HG03103 (cell line): Measurements from ENCODE around the gene AMN1.
"Not testable (repeated sequence)": the region's sequence is repeated elsewhere in the genome, so short reads cannot be mapped to it uniquely, and the experiment has no call there.

Experiments
- ATAC-seq: cut with Tn5 transposase; IDR thresholded peaks from one replicate; pipeline ENCODE4 v1.9.1; 2021; ENCODE audit warnings: low read depth; ENCODE audit not compliant: unreplicated experiment

AMN1 gene

GRCh38 chr12:31733549-31734432 is 5.0 kb upstream of the AMN1 start:
- ATAC-seq: not testable (repeated sequence)

GRCh38 chr12:31732926-31733548 is 4.2 kb upstream of the AMN1 start:
- no peak for ATAC-seq

DNA sequence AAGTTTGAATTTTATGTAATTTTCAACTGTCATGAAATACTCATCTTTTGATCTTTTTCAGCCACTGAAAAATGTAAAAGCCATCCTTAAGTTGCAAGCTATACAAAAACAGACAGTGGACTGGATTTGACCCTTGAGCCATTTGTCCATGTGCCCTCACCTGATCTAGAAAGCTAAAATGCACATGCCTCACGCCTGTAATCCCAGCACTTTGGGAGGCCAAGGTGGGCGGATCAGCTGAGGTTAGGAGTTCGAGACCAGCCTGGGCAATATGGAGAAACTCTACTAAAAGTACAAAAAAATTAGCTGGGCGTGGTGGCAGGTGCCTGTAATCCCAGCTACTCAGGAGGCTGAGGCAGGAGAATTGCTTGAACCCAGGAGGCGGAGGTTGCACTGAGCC is 2.4 kb upstream of the AMN1 start:
- not testable (repeated sequence) for ATAC-seq

DNA sequence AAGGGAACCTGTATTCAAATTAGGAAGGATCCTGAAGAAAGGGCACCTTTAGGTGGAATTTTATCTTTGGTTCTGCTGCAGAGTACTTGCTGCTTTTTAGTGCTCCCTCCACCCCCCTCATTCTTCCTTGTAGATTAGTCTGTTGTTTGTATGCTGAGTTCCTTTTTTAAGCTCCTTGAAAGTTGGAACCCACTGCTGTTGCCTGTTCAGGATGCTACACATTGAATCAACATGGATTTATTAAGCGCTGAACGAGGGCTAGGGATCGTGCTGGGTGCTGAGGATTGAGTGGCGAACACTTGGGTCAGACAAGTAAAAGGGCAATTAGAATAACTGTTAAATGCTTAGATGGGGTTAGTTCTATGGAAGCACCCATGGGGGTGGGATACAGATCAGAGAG is 884 bp upstream of the AMN1 start:
- ATAC-seq: no peak

GRCh38 chr12:31728289-31728916 is 418 bp downstream of the AMN1 start:
- peak; percentile 4 for ATAC-seq

DNA sequence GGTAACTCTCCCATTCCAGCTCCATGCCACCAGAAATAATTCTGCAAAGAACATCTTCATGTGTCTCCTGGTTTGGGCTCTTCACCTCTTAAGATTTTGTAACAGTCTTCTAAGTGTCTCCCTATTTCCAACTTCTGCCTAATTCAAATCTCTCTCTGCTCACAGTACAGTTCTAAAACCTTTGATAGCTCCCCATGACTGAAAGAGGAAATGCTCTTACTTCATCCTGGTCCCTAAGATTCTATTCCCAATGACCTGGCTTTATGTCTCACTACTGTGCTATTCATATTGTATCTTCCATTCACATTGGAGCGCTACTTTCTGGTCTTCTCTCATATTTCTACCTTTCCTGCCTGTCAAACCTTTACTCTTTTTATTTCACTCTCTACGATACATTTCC is 1.6 kb downstream of the AMN1 start:
- ATAC-seq: no peak

GRCh38 chr12:31726575-31726974 is 2.2 kb downstream of the AMN1 start:
- no peak for ATAC-seq

GRCh38 chr12:31724557-31724956 is 4.3 kb downstream of the AMN1 start:
- no peak for ATAC-seq

- ATAC-seq: no peak
These were observed 6.2 kb downstream of the AMN1 start for GRCh38 chr12:31722580-31722979.

- ATAC-seq: not testable (repeated sequence)
These were observed 10.2 kb downstream of the AMN1 start for GRCh38 chr12:31718542-31719198.

- not testable (repeated sequence) for ATAC-seq
These were observed 11.8 kb downstream of the AMN1 start for GRCh38 chr12:31716998-31717397.

DNA sequence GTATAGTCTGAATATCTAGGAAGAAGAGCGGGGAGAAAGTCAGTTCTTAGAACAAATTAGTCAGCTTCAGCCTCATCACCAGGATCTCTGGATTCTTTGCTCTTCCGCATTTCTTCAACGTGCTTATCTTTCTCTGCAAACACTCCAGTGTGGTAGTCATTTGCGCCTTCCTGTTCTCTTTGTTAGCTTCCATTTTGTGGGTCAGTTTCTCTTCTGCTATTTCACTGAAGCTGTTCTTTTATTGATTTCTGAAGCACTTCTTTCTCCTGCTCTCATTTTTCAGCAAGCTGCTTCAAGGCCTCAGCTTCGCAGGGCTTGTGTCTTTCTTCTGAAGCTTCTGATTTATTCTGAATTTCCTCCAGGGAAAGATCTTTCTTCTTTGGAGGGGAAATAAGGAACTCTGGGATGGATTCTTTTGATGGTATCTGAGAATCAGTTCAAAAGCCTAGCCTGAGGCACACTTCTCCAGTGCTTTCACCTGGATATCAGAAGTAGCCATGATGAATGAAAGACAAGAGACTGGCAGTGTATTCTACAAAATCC is 13.5 kb downstream of the AMN1 start:
- peak; percentile 85 for ATAC-seq

DNA sequence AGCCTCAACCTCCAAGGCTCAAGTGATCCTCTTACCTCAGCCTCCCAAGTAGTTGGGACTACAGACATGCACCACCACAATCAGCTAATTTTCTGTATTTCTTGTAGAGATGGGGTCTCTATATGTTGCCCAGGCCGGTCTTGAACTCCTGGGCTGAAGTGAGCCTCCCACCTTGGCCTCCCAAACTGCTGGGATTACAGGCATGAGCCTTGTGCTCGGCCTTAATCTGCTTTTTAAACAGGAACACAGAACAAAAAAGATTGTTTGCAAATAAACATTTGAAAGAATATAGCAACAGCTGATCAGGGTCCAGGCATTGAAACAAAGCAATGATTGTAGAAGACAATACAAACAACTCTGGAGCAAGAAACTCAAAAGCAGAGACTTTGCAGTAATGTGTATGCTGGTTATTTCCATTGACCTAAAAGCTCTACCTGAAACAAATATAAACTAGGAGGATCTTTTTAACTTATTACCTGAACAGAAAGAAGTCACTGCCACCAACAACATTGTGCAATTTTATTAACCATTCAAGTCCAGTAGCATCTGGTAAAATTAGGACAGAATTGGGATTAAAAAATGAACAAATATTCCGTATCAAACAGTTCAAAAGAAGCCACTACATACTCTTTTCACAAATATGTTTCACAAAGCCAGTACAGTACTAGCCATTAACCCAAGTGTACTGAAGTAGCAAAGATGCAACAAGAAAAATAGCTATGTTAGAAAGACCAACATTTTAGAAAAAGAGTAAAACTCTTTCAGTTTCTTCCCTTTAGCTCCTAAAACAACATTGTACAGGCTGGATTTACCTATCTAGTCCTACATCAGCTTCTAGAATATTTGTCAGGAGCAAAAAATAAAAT is 14.2 kb downstream of the AMN1 start:
- ATAC-seq: peak; percentile 11

- no peak for ATAC-seq
These were observed 15.9 kb downstream of the AMN1 start for GRCh38 chr12:31712877-31713276.

DNA sequence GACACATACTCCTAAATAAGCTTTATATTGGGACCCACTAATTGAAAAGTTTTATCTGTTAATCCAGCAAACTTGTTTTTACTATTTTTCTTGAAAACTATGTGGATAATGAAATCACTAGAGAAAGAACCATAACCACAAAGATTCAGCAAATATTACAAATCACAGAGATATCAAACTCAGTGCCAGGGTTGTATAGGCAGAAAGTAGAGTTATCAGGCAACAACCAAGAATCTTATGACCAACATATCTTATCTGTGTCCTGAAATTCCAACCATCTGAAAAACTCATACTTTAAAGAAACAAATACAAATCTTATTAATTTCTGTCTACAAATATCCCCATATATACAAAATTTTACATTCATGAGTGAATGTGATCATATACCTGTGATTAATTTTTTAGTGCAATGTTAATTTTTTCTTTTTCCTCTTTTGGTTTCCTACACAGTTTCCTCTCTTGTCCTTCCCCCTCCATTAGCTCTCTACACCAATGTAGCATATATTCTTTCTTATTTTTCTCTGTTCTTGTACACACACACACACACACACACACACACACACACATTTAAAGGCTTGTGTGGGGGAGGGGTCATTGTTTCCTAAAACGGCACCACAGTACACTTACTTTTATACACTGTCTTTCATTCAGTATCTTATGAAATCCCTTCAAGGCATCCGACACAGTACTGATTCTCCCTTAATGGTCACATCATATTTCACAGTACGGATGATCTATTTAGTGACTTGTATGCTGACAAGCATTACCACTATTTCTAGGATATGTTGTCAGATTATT is 18.6 kb downstream of the AMN1 start:
- no peak for ATAC-seq

GRCh38 chr12:31708118-31708517 is 20.7 kb downstream of the AMN1 start:
- ATAC-seq: not testable (repeated sequence)

GRCh38 chr12:31705621-31706020 is 23.2 kb downstream of the AMN1 start:
- ATAC-seq: no peak

GRCh38 chr12:31702047-31702446 is 26.8 kb downstream of the AMN1 start:
- ATAC-seq: no peak

GRCh38 chr12:31689921-31690320 is 38.9 kb downstream of the AMN1 start:
- not testable (repeated sequence) for ATAC-seq
